ENCODE data around the gene SUPT20HL2. TPM values are rescaled to one million over a fixed set of nuclear protein-coding genes. Genes with fewer than 3 reads are reported as not detected.

The SUPT20HL2 gene
- total RNA-seq, 1 experiment from 2014 or later: not detected

DNA sequence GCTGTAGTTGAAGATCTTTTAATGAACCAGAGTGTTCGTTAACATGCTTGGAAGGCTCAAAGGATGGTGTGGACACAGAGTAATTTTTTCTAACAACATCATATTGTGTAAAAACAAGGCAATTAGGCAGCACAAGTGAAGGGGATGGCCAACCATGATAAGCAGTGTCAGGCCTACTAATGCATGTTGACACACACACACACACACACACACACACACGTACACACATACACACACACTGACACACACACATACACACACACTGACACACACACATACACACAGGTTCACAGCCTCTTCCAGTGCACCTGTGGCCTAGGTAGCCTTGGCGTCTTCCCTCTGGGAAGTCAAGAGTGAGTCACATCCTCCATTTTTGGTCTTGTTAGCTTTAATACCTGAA lies 46.4 kb upstream of the SUPT20HL2 start, which contains the start of gene SUPT20HL1:
SUPT20HL1 (plus strand) TSS at position 368 of the 400 bp plus-strand sequence. CDS start 2,122 bp downstream, outside the sequence.
- peaks cover 14 to 15% of the 10 kb centered on the region in 2 experiments for H3K4me1 Mint-ChIP-seq
- H3T11ph ChIP-seq (ENCODE audit: low read length): no peak within 1 kb of the TSS
- no peak for TF ChIP-seq CTCF (conservative IDR thresholded peaks at IDR 0.05)
- no CpG with 5 or more reads among the region's 3 CpGs for WGBS (ENCODE audit: extremely low coverage, insufficient read length, low lambda C conversion rate)
- no peak within 1 kb of the TSS for H4K8ac ChIP-seq (replicated peaks; ENCODE audit: insufficient read length, low read depth, low read length)
- H3K14ac ChIP-seq (ENCODE audit: insufficient read depth, low read length): no peak within 1 kb of the TSS
- H4K5ac ChIP-seq (ENCODE audit: insufficient read length, low read depth, low read length): no peak within 1 kb of the TSS
- no peaks in the 10 kb centered on the region for H3K4me1 ChIP-seq (ENCODE audit: insufficient read depth, low read length)
- no peaks in the 10 kb centered on the region; a peak in 1 of 5 replicates for H3K9me3 Mint-ChIP-seq
- no peak within 1 kb of the TSS for H3K56ac ChIP-seq (ENCODE audit: insufficient read length, low read depth, low read length)
- H3K23me2 ChIP-seq (ENCODE audit: insufficient read length, low read depth, low read length, poor library complexity, severe bottlenecking): no peaks in the 10 kb centered on the region
- H3K27ac ChIP-seq (ENCODE audit: insufficient read length, low read depth, low read length): no peak within 1 kb of the TSS
- H3K79me1 ChIP-seq (ENCODE audit: insufficient read depth, low read depth, low read length, poor library complexity, severe bottlenecking): no peaks in the 10 kb centered on the region
- H3K27ac Mint-ChIP-seq: no peak within 1 kb of the TSS
- no peaks in the 10 kb centered on the region for H4K20me1 ChIP-seq (ENCODE audit: control insufficient read depth, insufficient read depth, insufficient read length)
- H4K91ac ChIP-seq (ENCODE audit: insufficient read length, low read depth, low read length): no peak within 1 kb of the TSS
- H3K18ac ChIP-seq (ENCODE audit: insufficient read length, low read depth, low read length): no peak within 1 kb of the TSS
- H2BK5ac ChIP-seq (ENCODE audit: insufficient read length, low read length): no peak within 1 kb of the TSS
- DNase-seq: no peak
- H3K4ac ChIP-seq (ENCODE audit: low read depth, low read length): no peak within 1 kb of the TSS
- no peak within 1 kb of the TSS for H3K4me3 Mint-ChIP-seq
- H3K27me3 ChIP-seq (ENCODE audit: insufficient read depth, low read length): no peaks in the 10 kb centered on the region
- no peak within 1 kb of the TSS for H2BK15ac ChIP-seq (ENCODE audit: low read depth, low read length)
- no peak within 1 kb of the TSS for H3K9ac ChIP-seq (ENCODE audit: extremely low read depth, insufficient read length, low read length)
- peaks cover 4% of the 10 kb centered on the region; the same call in 1 of the 2 replicates for H3K27me3 Mint-ChIP-seq (ENCODE audit: low read depth)
- no peak within 1 kb of the TSS for H2AK5ac ChIP-seq (ENCODE audit: insufficient read length, low read length)
- no peak within 1 kb of the TSS for H2BK20ac ChIP-seq (ENCODE audit: low read depth, low read length, poor library complexity, severe bottlenecking)
- no peaks in the 10 kb centered on the region for H3K9me3 ChIP-seq (ENCODE audit: control insufficient read depth, low read depth, low read length)
- H3K36me3 Mint-ChIP-seq (ENCODE audit: insufficient read depth in 1 of 3, low read depth in 3 of 3): no peaks in the 10 kb centered on the region; a peak in 2 of 7 replicates
- H2AFZ ChIP-seq (ENCODE audit: low read length): no peak within 1 kb of the TSS
- H3K79me2 ChIP-seq (ENCODE audit: insufficient read depth, low read length): no peaks in the 10 kb centered on the region
- H3K23ac ChIP-seq (ENCODE audit: insufficient read length, low read depth, low read length): no peak within 1 kb of the TSS
- no peak within 1 kb of the TSS for H2BK12ac ChIP-seq (ENCODE audit: insufficient read length, low read depth, low read length)
- no peak within 1 kb of the TSS for H2BK120ac ChIP-seq (ENCODE audit: low read depth, low read length, poor library complexity, severe bottlenecking)
- no peak within 1 kb of the TSS for H3K4me2 ChIP-seq (ENCODE audit: insufficient read depth, insufficient read length, low read length)
